Fibroblast of villous mesenchyme (primary cell): ENCODE measurements around the gene FHL1. TPM values are rescaled to one million over a fixed set of nuclear protein-coding genes. Genes with fewer than 3 reads are reported as not detected.

Source experiments
- DNase-seq: peaks from one replicate; pipeline ENCODE4 v3.0.0-alpha.2; 2010; ENCODE audit warnings: low read depth
- H3K4me3 ChIP-seq: 2 replicates; pipeline ENCODE4 v1.5.1; 2011; ENCODE audit warnings: low read depth, mild to moderate bottlenecking, low read length
- total RNA-seq: library from RNA; depleted of rRNA; stranded (reverse); fragments of >200 nt; gene quantifications from 2 replicates; pipeline ENCODE4 v1.2.3, GENCODE V29; 2012
- TF ChIP-seq, protein P1 (sequence below): IDR thresholded peaks from 2 replicates; pipeline ENCODE4 v1.5.1; 2012; ENCODE audit warnings: low read depth, mild to moderate bottlenecking, low read length; ENCODE audit not compliant: insufficient read depth

FHL1 gene
- total RNA-seq, 1 donor: 104 TPM

GRCh38 chrX:136219893-136220292 is 72.6 kb downstream of the FHL1 start:
- H3K4me3 ChIP-seq: no peak overlapping the region
- TF ChIP-seq, protein P1, sequence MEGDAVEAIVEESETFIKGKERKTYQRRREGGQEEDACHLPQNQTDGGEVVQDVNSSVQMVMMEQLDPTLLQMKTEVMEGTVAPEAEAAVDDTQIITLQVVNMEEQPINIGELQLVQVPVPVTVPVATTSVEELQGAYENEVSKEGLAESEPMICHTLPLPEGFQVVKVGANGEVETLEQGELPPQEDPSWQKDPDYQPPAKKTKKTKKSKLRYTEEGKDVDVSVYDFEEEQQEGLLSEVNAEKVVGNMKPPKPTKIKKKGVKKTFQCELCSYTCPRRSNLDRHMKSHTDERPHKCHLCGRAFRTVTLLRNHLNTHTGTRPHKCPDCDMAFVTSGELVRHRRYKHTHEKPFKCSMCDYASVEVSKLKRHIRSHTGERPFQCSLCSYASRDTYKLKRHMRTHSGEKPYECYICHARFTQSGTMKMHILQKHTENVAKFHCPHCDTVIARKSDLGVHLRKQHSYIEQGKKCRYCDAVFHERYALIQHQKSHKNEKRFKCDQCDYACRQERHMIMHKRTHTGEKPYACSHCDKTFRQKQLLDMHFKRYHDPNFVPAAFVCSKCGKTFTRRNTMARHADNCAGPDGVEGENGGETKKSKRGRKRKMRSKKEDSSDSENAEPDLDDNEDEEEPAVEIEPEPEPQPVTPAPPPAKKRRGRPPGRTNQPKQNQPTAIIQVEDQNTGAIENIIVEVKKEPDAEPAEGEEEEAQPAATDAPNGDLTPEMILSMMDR: no peak
- no peak for DNase-seq

DNA sequence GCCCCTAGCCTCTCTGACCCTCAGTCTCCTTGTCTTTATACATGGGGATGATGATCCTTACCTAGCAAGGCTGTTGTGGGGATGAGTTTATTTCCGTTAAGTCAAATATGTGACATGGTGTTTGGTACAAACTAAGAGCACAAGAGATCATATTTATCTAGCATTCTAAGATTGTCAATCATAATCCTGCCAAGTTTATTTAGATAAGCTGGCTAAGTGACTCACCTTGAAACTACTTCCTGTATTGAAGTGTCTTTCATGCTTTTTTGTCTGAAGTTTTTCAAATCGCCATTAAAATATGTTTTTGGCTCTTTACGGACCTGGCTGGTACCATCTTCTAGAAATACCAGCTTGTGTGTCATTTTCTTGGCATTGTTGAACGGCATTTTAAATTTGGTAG is 73.2 kb downstream of the FHL1 start:
- DNase-seq: no peak
- TF ChIP-seq, protein P1: no peak
- H3K4me3 ChIP-seq: no peak overlapping the region

DNA sequence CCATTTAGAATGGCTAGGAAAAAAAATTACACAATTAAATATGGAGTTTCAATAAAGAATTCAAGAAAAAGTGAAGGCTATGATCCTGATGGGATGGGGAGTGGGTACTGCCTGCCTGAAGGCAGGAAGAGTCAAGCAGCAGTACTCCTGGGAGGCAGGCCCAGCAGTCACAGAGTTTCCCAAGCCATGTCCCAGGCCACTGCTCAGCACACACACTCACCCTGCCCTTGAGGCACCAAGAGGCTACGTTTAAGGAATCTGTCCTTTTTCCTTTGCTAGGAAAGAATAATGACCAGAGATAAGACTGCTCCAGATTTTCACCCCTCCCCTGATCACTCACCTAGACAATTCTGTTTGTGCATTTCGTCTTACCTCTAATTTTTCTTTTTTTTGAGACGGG is 73.6 kb downstream of the FHL1 start:
- no peak for DNase-seq
- H3K4me3 ChIP-seq: no peak overlapping the region
- TF ChIP-seq, protein P1: no peak

DNA sequence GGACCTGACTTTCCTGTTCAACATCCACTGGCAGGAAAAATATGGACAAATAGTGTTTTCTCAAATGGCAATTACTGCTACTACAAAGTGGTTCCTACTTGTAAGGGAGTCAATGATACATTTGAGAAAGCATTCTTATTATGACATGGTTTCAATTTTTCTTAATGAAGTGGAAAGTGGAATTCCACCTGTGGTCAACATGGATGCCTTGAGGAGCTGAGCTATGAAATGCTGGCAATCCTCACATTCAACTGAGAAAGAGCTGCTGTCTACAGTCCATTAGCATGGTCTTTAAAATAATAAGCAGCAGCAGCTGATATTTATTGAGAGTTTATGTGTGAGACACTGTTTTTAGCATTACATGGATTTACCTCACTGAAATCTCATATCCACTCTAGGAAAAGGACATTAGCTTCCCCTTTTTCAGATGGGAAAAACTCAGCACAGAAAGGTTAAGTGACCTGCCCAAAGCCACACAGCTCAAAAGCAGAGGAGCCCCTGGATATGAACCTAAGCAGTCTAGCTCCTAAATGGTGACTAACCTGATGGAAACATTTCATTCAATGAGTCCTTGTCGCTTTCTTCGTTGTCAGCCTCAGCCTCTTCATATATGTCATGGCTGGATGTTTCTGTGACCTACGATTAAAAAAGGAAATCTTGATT is 74.6 kb downstream of the FHL1 start:
- no peak for DNase-seq
- no peak overlapping the region for H3K4me3 ChIP-seq
- TF ChIP-seq, protein P1: no peak

DNA sequence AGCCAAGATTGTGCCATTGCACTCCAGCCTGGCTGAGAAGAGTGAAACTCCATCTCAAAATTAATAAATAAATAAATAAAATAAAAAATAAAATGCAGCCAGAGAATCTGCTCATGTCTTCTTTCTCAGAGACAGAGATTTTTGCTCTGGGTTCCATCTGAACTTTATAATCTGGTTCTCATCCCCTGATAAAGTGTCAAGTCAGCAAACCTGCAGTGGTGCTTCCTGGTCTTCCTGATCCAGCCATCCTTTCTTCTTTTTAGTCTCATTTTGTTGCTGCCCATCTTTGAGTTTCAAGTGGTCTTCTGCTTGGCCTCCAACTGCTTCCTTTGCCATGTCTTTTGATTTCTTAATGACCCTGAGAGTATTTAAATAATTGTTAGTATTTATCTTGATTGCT is 79.7 kb downstream of the FHL1 start:
- no peak for DNase-seq
- H3K4me3 ChIP-seq: no peak overlapping the region
- TF ChIP-seq, protein P1: no peak

- DNase-seq: no peak
- no peak overlapping the region for H3K4me3 ChIP-seq
- TF ChIP-seq, protein P1: no peak
Measured at GRCh38 chrX:136227948-136228838, 80.9 kb downstream of the FHL1 start.
